ENCODE results near the gene SLC1A2. TPM values are rescaled to one million over a fixed set of nuclear protein-coding genes. Genes with fewer than 3 reads are reported as not detected.

Gene SLC1A2
- total RNA-seq, 1 experiment from 2014 or later = 0.25 TPM

- ATAC-seq (no peak), DNase-seq (ENCODE audit: low read depth, low spot score) (no peak)
- Histone ChIP-seq H3K4me3 (replicated peaks in 1 of 2; ENCODE audit: low read depth in 1 of 2, low read length in 2 of 2) (no peak overlapping the region), H3K79me2 (ENCODE audit: insufficient read depth, low read length) (no peaks in the 10 kb centered on the region), H3K9ac (ENCODE audit: low read length) (no peak overlapping the region), H3K27ac (ENCODE audit: low read depth, low read length) (no peak overlapping the region), H2AFZ (ENCODE audit: low read depth, low read length, poor library complexity, severe bottlenecking) (no peak overlapping the region), H3K9me3 (ENCODE audit: control insufficient read depth in 1 of 2, insufficient read depth in 1 of 2, low read depth in 1 of 2, low read length in 2 of 2) (no peaks in the 10 kb centered on the region), H3K9me2 (ENCODE audit: insufficient read depth) (no peaks in the 10 kb centered on the region), H3K36me3 (ENCODE audit: control insufficient read depth in 1 of 2, insufficient read depth in 2 of 2, low read length in 2 of 2) (no peaks in the 10 kb centered on the region), H3K4me2 (ENCODE audit: low read length) (no peak overlapping the region), H4K20me1 (ENCODE audit: insufficient read depth) (no peaks in the 10 kb centered on the region), H3K27me3 (ENCODE audit: insufficient read depth, low read length) (no peaks in the 10 kb centered on the region), H3K4me1 (ENCODE audit: control insufficient read depth in 1 of 2, insufficient read depth in 2 of 2, low read length in 2 of 2) (no peaks in the 10 kb centered on the region)
- intact Hi-C loops (cut with micrococcal nuclease) = no loop called here
- no TSS peak for BruUV-seq (replicated peaks)
- TF ChIP-seq CTCF (IDR thresholded peaks at IDR 0.05 in 2 of 3, conservative IDR thresholded peaks at IDR 0.05 in 1 of 3; ENCODE audit: borderline replicate concordance in 1 of 3, insufficient read depth in 1 of 3, low read depth in 2 of 3, low read length in 2 of 3) = no peak
- no peak for TF ChIP-seq ZFX (IDR thresholded peaks at IDR 0.05)
- TF ChIP-seq RAD21 (IDR thresholded peaks at IDR 0.05; ENCODE audit: low read depth) = no peak
- TF ChIP-seq EGR1 (IDR thresholded peaks at IDR 0.05; ENCODE audit: low read depth) = no peak
- no peak for TF ChIP-seq ELF1 (IDR thresholded peaks at IDR 0.05; ENCODE audit: borderline replicate concordance, low read depth)
- no peak for TF ChIP-seq SIN3A (IDR thresholded peaks at IDR 0.05; ENCODE audit: low read depth)
- no peak for TF ChIP-seq EZH2phosphoT487 (IDR thresholded peaks at IDR 0.05; ENCODE audit: borderline replicate concordance)
- no peak for TF ChIP-seq FOSL1 (IDR thresholded peaks at IDR 0.05; ENCODE audit: low read depth)
- no peak for TF ChIP-seq ATF3 (IDR thresholded peaks at IDR 0.05)
- RAD21 ChIA-PET (ENCODE audit: low non-redundant PET in 1 of 2, low total read pairs in 2 of 2, uncharacterized antibody in 2 of 2, unreplicated experiment in 2 of 2) = no interaction called here
- POLR2A ChIA-PET = no interaction called here
- CTCF ChIA-PET = no interaction called here
Observed at GRCh38 chr11:35298369-35298768, 121.0 kb downstream of the SLC1A2 start.

- Histone ChIP-seq H3K36me3 (ENCODE audit: control insufficient read depth in 1 of 2, insufficient read depth in 2 of 2, low read length in 2 of 2) (no peaks in the 10 kb centered on the region), H2AFZ (ENCODE audit: low read depth, low read length, poor library complexity, severe bottlenecking) (no peak overlapping the region), H3K9me3 (ENCODE audit: control insufficient read depth in 1 of 2, insufficient read depth in 1 of 2, low read depth in 1 of 2, low read length in 2 of 2) (no peaks in the 10 kb centered on the region), H3K79me2 (ENCODE audit: insufficient read depth, low read length) (no peaks in the 10 kb centered on the region), H3K4me2 (ENCODE audit: low read length) (no peak overlapping the region), H3K9me2 (ENCODE audit: insufficient read depth) (no peaks in the 10 kb centered on the region), H3K4me1 (ENCODE audit: control insufficient read depth in 1 of 2, insufficient read depth in 2 of 2, low read length in 2 of 2) (no peaks in the 10 kb centered on the region), H3K27ac (ENCODE audit: low read depth, low read length) (no peak overlapping the region), H3K27me3 (ENCODE audit: insufficient read depth, low read length) (no peaks in the 10 kb centered on the region), H3K4me3 (replicated peaks in 1 of 2; ENCODE audit: low read depth in 1 of 2, low read length in 2 of 2) (no peak overlapping the region), H4K20me1 (ENCODE audit: insufficient read depth) (no peaks in the 10 kb centered on the region), H3K9ac (ENCODE audit: low read length) (no peak overlapping the region)
- CTCF ChIA-PET = interaction anchor here (1.1 kb wide), 1 partner anchor 10 kb away, joined by 3 read pairs; no protein-coding TSS in a partner anchor
- ATAC-seq = no peak
- RAD21 ChIA-PET (ENCODE audit: low non-redundant PET in 1 of 2, low total read pairs in 2 of 2, uncharacterized antibody in 2 of 2, unreplicated experiment in 2 of 2) = no interaction called here
- intact Hi-C loops (cut with micrococcal nuclease) = no loop called here
- POLR2A ChIA-PET = no interaction called here
- no peak for DNase-seq (ENCODE audit: low read depth, low spot score)
- no TSS peak for BruUV-seq (replicated peaks)
- TF ChIP-seq ZNF274 (IDR thresholded peaks at IDR 0.05; ENCODE audit: low read depth, low read length) (no peak), YY1 (IDR thresholded peaks at IDR 0.05; ENCODE audit: extremely low read depth, insufficient replicate concordance, low read depth, low read length) (no peak), EZH2 (IDR thresholded peaks at IDR 0.05) (no peak), SP1 (IDR thresholded peaks at IDR 0.05; ENCODE audit: low read depth) (no peak), JUND (IDR thresholded peaks at IDR 0.05) (no peak), EGR1 (IDR thresholded peaks at IDR 0.05; ENCODE audit: low read depth) (no peak), CEBPB (IDR thresholded peaks at IDR 0.05; ENCODE audit: low read depth) (no peak), CBX3 (IDR thresholded peaks at IDR 0.05; ENCODE audit: low read depth) (no peak), POLR2A (IDR thresholded peaks at IDR 0.05; ENCODE audit: borderline replicate concordance, extremely low read depth, insufficient read depth, insufficient read length) (no peak), TCF7L2 (IDR thresholded peaks at IDR 0.05; ENCODE audit: borderline replicate concordance, extremely low read depth, insufficient read depth, insufficient read length) (no peak), SIN3A (IDR thresholded peaks at IDR 0.05; ENCODE audit: low read depth) (no peak), MAX (IDR thresholded peaks at IDR 0.05) (no peak), CTCF (IDR thresholded peaks at IDR 0.05 in 2 of 3, conservative IDR thresholded peaks at IDR 0.05 in 1 of 3; ENCODE audit: borderline replicate concordance in 1 of 3, insufficient read depth in 1 of 3, low read depth in 2 of 3, low read length in 2 of 3) (no peak), RAD21 (IDR thresholded peaks at IDR 0.05; ENCODE audit: low read depth) (no peak)
Observed at GRCh38 chr11:35295751-35296150, 123.6 kb downstream of the SLC1A2 start.

Measured in HCT116 (cell line).